GM19438 (cell line): ENCODE data around the gene RSRP1.
"Not testable (repeated sequence)": the region's sequence is repeated elsewhere in the genome, so short reads cannot be mapped to it uniquely, and the experiment has no call there.

Source experiments
- ATAC-seq: cut with Tn5 transposase; IDR thresholded peaks from one replicate; pipeline ENCODE4 v1.9.1; 2021; ENCODE audit warnings: low read depth; ENCODE audit not compliant: unreplicated experiment

RSRP1 gene

DNA sequence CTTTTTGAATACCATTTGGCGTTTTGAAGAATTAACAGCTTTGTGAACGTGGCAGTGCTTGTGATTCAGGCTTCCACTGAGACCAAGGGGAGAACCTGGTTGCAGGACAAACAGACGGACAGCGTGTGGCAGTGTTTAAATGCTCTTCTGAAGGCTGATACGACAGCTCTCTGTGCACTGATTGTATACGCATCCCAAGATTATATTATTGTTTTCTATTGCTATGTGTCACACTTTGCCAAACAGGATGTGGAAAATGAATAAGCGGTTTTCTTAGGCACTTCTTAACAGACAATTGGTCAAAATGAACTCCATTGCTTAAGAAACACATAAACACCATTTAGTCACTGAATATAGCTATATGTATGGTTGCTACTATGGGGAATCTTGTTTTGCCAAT is 12.6 kb upstream of the RSRP1 start:
- not testable (repeated sequence) for ATAC-seq

GRCh38 chr1:25257196-25257595 is 9.9 kb upstream of the RSRP1 start:
- no peak for ATAC-seq

- ATAC-seq, result no peak
Observed at GRCh38 chr1:25256578-25256965, 9.3 kb upstream of the RSRP1 start.

DNA sequence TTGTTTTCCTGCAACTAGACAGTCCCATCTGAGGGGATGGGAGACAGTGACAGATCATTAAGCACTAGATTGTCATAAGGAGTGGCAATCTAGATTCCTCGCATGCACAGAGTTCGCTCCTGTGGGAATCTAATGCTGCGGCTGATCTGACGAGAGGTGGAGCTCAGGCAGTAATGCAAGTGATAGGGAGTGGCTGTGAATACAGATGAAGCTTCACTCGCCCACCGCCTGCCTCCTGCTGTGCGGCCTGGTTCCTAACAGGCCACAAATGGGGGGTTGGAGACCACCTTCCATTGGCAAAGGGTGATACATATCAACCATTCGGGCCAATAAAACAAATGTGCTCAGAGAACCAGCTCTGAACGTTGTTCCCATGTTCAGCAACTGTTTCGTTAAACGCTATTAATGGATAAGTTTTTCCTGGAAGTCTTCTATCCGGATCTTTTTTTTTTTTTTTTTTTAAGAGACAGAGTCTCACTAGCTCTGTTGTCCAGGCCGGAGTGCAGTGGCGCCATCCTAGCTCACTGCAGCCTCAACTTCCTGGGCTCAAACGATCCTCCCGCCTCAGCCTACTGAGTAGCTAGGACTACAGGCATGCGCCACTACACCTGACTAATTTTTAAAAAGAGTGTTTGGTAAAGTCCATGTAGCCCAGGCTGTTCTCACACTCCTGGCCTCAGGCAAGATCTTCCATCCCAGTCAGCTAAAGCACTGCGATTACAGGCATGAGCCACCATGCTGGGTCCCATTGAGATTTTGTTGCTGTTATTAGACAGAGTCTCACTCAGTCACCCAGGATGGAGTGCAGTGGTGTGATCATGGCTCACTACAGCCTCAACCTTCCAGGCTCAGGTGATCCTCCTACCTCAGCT is 8.7 kb upstream of the RSRP1 start:
- no peak for ATAC-seq

DNA sequence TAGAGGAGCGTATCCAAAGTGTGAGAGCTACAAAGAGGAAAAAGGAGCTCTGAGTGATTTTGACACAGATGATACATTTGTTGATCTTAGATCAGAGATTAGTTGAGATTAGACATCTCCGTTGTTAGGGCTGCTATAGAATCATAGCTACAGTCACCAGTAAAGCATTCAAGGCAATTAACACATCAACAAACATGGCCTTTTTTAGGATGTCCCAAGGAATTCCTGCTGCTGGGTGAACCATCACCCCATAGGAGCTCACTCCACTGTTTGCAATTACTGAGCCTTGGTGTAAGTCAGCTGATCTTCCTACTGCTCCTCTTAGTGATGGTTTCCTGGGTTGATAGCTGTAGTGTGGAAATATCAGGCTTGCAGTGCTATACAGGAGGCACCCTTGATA is 6.7 kb upstream of the RSRP1 start:
- ATAC-seq, result no peak

GRCh38 chr1:25247829-25248754 is 838 bp upstream of the RSRP1 start:
- ATAC-seq, result peak; percentile 31

- no peak for ATAC-seq
Observed at GRCh38 chr1:25246600-25247023, 642 bp downstream of the RSRP1 start.

DNA sequence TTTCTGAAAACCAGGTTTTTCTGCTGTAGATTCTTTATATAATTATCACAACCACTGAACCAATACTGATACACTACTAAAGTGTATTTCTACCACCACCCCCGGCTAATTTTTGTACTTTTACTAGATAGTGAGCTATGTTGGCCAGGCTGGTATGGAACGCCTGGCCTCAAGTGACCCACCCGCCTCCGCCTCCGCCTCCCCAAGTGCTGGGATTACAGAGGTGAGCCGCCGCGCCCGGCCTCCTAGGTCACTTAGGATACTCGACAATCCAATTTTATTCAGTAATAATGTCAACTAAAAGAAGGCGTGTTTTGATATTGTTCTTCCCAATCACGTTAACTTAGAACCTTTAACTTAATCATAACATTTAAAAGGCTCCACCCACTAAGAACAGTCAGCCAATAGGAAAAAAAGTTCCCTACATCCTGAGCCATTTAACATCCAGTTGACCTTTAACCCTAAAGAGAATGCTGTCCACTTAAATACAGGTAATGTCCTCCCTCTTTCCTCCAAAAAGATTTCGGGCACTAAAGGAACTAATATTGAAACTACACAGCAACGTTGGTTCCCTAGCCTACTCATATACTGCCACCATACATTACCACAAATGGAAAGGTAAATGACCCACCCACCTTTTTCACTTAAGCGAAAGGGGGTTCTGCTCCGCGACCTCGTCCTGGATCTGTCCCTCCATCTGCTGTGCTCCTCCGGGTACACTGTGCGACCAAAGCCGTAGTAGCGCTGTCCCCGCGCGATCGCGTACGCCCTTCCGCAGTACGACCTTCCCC is 1.2 kb downstream of the RSRP1 start:
- ATAC-seq, result no peak

DNA sequence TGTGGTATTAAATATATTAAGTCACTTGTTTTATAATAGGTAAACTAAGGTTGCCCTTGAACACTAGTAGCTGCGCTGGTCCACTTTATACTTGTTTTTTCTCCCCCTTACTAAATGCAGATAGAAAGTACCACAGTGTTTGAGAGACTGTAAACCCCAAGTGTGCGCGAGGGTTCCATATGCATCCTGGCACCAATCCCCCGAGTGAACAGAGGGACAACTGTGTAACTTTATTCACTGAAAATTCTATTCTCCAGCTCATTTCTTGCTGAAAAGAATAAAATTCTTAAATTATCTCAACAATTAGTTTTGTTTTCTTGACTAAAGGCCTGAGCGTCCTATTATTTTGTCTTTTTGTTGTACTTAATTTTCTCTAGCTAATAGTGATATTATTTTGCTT is 1.9 kb downstream of the RSRP1 start:
- ATAC-seq, result no peak

- ATAC-seq, result no peak
Observed at GRCh38 chr1:25243907-25244306, 3.3 kb downstream of the RSRP1 start.

GRCh38 chr1:25239681-25240541 is 7.3 kb downstream of the RSRP1 start:
- peak; percentile 77 for ATAC-seq

DNA sequence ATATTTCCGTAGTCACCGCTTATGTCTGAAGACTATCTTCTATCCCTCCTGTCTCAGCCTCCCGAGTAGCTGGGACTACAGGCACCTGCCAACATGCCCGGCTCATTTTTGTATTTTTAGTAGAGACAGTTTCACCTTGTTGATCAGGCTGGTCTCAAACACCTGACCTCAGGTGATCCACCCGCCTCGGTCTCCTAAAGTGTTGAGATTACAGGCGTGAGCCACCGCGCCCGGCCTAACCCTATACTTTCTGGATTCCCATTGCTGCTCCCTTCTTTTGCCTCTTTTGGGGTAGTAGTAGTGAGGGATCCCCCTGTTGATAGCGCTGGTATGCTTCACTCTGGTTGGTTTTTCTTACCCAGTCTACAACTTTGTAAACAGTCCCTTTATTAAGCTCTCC is 9.2 kb downstream of the RSRP1 start:
- ATAC-seq, result no peak

- ATAC-seq, result not testable (repeated sequence)
Observed at GRCh38 chr1:25236261-25236660, 11.0 kb downstream of the RSRP1 start.

GRCh38 chr1:25235411-25235810 is 11.8 kb downstream of the RSRP1 start:
- not testable (repeated sequence) for ATAC-seq

DNA sequence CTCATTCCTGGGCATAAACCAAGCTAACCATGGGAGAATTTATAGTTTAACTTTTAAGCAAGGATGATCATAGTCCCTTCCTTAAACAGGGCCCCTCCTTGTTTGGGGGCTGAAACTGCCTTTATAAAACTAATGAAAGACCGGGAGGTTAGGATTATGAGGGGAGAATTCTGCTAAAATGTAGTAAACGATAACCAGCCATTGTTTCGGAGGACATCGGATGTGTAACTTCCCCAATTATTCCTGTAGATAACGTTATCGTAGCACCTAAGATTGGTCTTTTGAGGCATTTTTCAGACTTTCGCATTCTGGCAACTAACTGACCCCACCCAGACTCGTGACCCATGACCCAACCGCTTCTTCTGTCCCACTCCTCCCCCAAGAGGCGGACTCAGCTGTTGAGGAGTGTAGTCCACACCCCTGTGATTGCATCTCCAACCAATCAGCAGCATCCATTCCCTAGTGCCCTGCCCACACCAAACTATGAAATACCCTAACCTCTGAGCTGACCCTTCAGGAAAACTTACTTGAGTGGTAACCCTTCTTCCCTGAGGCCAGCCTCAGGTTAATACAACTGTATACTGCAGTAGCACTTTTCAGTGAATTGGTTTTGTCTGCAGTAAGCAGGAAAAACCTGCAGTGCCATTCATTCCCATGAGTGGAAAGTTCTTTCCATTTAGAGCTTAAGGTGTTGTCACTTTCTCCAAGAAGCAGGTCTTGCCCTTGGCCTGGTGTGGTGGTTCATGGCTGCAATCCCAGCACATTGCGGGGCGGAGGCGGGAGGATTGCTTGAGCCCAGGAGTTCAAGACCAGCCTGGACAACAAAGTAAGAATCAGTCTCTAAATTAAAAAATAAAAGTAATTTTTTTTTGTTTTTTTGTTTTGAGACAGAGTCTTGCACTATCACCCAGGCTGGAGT is 14.1 kb downstream of the RSRP1 start:
- no peak for ATAC-seq

- ATAC-seq, result peak; percentile 68
Observed at GRCh38 chr1:25232027-25232865, 15.0 kb downstream of the RSRP1 start, which contains the start of gene SYF2. Gene SYF2 (minus strand): TSS chr1:25232502. CDS start chr1:25232467, 35 bp downstream.

- ATAC-seq, result no peak
Observed at GRCh38 chr1:25223471-25223870, 23.8 kb downstream of the RSRP1 start.

DNA sequence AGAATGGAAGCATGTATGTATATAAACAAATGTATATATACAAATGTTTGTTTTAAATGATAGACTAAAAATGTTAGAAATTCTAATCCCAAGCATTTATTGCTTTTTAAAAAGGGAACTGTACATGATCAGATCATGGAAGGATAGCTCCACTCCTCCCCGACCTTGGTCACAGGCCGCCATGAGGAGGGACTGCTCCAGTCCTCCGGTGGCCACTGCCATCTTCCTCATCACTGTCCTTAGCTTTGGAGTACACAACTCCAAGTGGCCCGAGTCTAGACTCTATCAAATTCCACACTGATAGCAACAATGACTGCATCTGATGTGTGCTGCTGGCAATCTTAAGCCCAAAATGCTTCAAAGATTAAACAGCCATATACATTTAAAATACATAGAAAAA is 24.6 kb downstream of the RSRP1 start:
- ATAC-seq, result no peak
